SK-N-SH (cell line): ENCODE results near the gene ACSL6. TPM values are rescaled to one million over a fixed set of nuclear protein-coding genes. Genes with fewer than 3 reads are reported as not detected.

ENCODE experiments used
- CTCF ChIA-PET: fragments of 300-600, 350-600 bp; formaldehyde crosslinking; extraction: SDS; loops from one replicate; lab custom pipeline; 2021; lab: Yijun Ruan, JAX
- POLR2A ChIA-PET: fragments of 350-600 bp; sonication (Branson Sonifier 250); formaldehyde crosslinking; extraction: SDS; loops from one replicate; lab custom pipeline; 2020; ENCODE audit warnings: antibody characterized with exemption, inconsistent platforms; lab: Yijun Ruan, JAX
- DNase-seq: peaks from one replicate; pipeline ENCODE4 v3.0.0; 2012
- H2AFZ ChIP-seq: fragments of 200-600 bp; sonication (generic); 2 replicates; pipeline ENCODE4 v1.8.1; 2016; ENCODE audit warnings: antibody characterized with exemption, mild to moderate bottlenecking, low read depth
- H3F3A ChIP-seq: fragments of 200-600 bp; sonication (generic); replicated peaks from 2 replicates; pipeline ENCODE3; 2016; ENCODE audit warnings: antibody characterized with exemption, mild to moderate bottlenecking; ENCODE audit not compliant: insufficient read depth
- H3K27ac ChIP-seq, 2 experiments: fragments of 200-500 bp in 1 of 2; fragments of 200-600 bp in 1 of 2; sonication (Bioruptor generic) in 1 of 2; sonication (generic), shearing (Covaris generic) in 1 of 2; 2 replicates each; pipeline versions ENCODE4 v1.5.1 to v1.6.1; 2014 to 2016; ENCODE audit warnings: low read depth in 2 of 2, inconsistent platforms in 1 of 2, low read length in 1 of 2, mild to moderate bottlenecking in 1 of 2, mixed read lengths in 1 of 2
- H3K27me3 ChIP-seq: fragments of 200-600 bp; sonication (generic), shearing (Covaris generic); 2 replicates; pipeline ENCODE4 v1.6.1; 2016; ENCODE audit warnings: mixed run types; ENCODE audit not compliant: insufficient read depth
- H3K36me3 ChIP-seq, 2 experiments: fragments of 200-500 bp in 1 of 2; fragments of 200-600 bp in 1 of 2; sonication (Bioruptor generic) in 1 of 2; sonication (generic) in 1 of 2; replicated peaks in 1 of 2; 2 replicates each; pipeline versions ENCODE3 to v1.5.1; 2014 to 2016; ENCODE audit warnings: low read length in 1 of 2, mild to moderate bottlenecking in 1 of 2; ENCODE audit not compliant: insufficient read depth in 2 of 2, control insufficient read depth in 1 of 2
- H3K4me1 ChIP-seq, 2 experiments: fragments of 200-500 bp in 1 of 2; fragments of 200-600 bp in 1 of 2; sonication (Bioruptor generic) in 1 of 2; sonication (generic), shearing (Covaris generic) in 1 of 2; 2 replicates each; pipeline versions ENCODE4 v1.5.1 to v1.6.1; 2014 to 2016; ENCODE audit warnings: low read depth in 1 of 2, low read length in 1 of 2, mixed run types in 1 of 2; ENCODE audit not compliant: insufficient read depth in 2 of 2, control insufficient read depth in 1 of 2
- H3K4me2 ChIP-seq: fragments of 200-600 bp; sonication (generic), shearing (Covaris generic); 2 replicates; pipeline ENCODE4 v1.6.1; 2017; ENCODE audit warnings: mixed run types
- H3K4me3 ChIP-seq, 2 experiments: fragments of 200-500 bp in 1 of 2; fragments of 200-600 bp in 1 of 2; sonication (Bioruptor generic) in 1 of 2; sonication (generic), shearing (Covaris generic) in 1 of 2; 2 replicates each; pipeline versions ENCODE4 v1.5.1 to v1.8.1; 2014 to 2016; ENCODE audit warnings: low read depth in 2 of 2, inconsistent platforms in 1 of 2, low read length in 1 of 2, mild to moderate bottlenecking in 1 of 2, mixed read lengths in 1 of 2, moderate library complexity in 1 of 2
- H3K79me2 ChIP-seq: fragments of 200-600 bp; sonication (generic); 2 replicates; pipeline ENCODE4 v1.8.1; 2017; ENCODE audit warnings: mild to moderate bottlenecking; ENCODE audit not compliant: insufficient read depth
- H3K9ac ChIP-seq: fragments of 200-600 bp; sonication (generic); 2 replicates; pipeline ENCODE4 v1.6.1; 2017; ENCODE audit warnings: mixed run types
- H3K9me2 ChIP-seq: fragments of 200-600 bp; sonication (generic); 2 replicates; pipeline ENCODE4 v1.6.1; 2017; ENCODE audit warnings: mixed run types
- H3K9me3 ChIP-seq: fragments of 200-600 bp; sonication (generic); 2 replicates; pipeline ENCODE4 v1.6.1; 2017; ENCODE audit warnings: mixed run types, mild to moderate bottlenecking, moderate library complexity
- H4K20me1 ChIP-seq: fragments of 200-600 bp; sonication (generic); 2 replicates; pipeline ENCODE4 v1.6.1; 2017; ENCODE audit warnings: mild to moderate bottlenecking, mixed run types; ENCODE audit not compliant: insufficient read depth
- ELF1 ChIP-seq: IDR thresholded peaks from 2 replicates; pipeline ENCODE4 v1.4.0; 2012
- EZH2phosphoT487 ChIP-seq: fragments of 200-600 bp; sonication (generic); IDR thresholded peaks from 2 replicates; pipeline ENCODE4 v1.6.1; 2017; ENCODE audit warnings: low read depth, mixed run types, mild to moderate bottlenecking, antibody characterized with exemption, moderate library complexity, borderline replicate concordance
- FOSL2 ChIP-seq: IDR thresholded peaks from 2 replicates; pipeline ENCODE4 v1.4.0; 2012; ENCODE audit warnings: low read depth, mild to moderate bottlenecking, moderate library complexity, borderline replicate concordance
- GABPA ChIP-seq: IDR thresholded peaks from 2 replicates; pipeline ENCODE4 v1.4.0; 2012; ENCODE audit warnings: low read depth, mild to moderate bottlenecking
- MEF2A ChIP-seq: IDR thresholded peaks from 2 replicates; pipeline ENCODE4 v1.4.0; 2012; ENCODE audit warnings: low read depth, borderline replicate concordance
- NFIC ChIP-seq: IDR thresholded peaks from 2 replicates; pipeline ENCODE4 v1.4.0; 2012; ENCODE audit warnings: borderline replicate concordance
- NRF1 ChIP-seq: IDR thresholded peaks from 2 replicates; pipeline ENCODE4 v1.6.1; 2012; ENCODE audit warnings: low read depth, mild to moderate bottlenecking, low read length
- POLR2AphosphoS5 ChIP-seq: IDR thresholded peaks from 2 replicates; pipeline ENCODE4 v1.6.1; 2012; ENCODE audit warnings: low read depth, low read length
- RCOR1 ChIP-seq: fragments of 150-350 bp; IDR thresholded peaks from 2 replicates; pipeline ENCODE4 v1.6.1; 2017; ENCODE audit warnings: antibody characterized with exemption, low read length
- SIN3A ChIP-seq: IDR thresholded peaks from 2 replicates; pipeline ENCODE4 v1.6.1; 2012; ENCODE audit warnings: low read depth, mild to moderate bottlenecking, low read length, moderate library complexity, borderline replicate concordance
- TAF1 ChIP-seq: IDR thresholded peaks from 2 replicates; pipeline ENCODE4 v1.6.1; 2012; ENCODE audit warnings: low read depth, mild to moderate bottlenecking, low read length, moderate library complexity, borderline replicate concordance
- WGBS: methylation state at CpG from one replicate; pipeline ENCODE4 v1.1.6; 2017; ENCODE audit warnings: low lambda C conversion rate; 5-methylcytosine and 5-hydroxymethylcytosine counted together
- polyA plus RNA-seq, 3 experiments: library from polyadenylated mRNA; depleted of rRNA; stranded (reverse); fragments of >200 nt; gene quantifications; 2 replicates each; pipeline ENCODE4 v1.2.3, GENCODE V29; 2012
- TF ChIP-seq, protein P1 (sequence below): fragments of 150-350 bp; IDR thresholded peaks from 2 replicates; pipeline ENCODE4 v1.6.1; 2016; ENCODE audit warnings: mild to moderate bottlenecking, low read depth, low read length
- TF ChIP-seq, protein P2 (sequence below): IDR thresholded peaks from 2 replicates; pipeline ENCODE4 v1.6.1; 2012; ENCODE audit warnings: mild to moderate bottlenecking, low read depth, low read length, moderate library complexity
- TF ChIP-seq, protein P3 (sequence below): IDR thresholded peaks from 2 replicates; pipeline ENCODE4 v1.4.0; 2012; ENCODE audit warnings: low read depth, borderline replicate concordance
- TF ChIP-seq, protein P4 (sequence below): IDR thresholded peaks from 2 replicates; pipeline ENCODE4 v1.4.0; 2012; ENCODE audit warnings: low read depth
- TF ChIP-seq, protein P5 (sequence below): IDR thresholded peaks from 2 replicates; pipeline ENCODE4; 2012
- TF ChIP-seq, protein P6 (sequence below): fragments of 200-600 bp; sonication (generic); IDR thresholded peaks from 2 replicates; pipeline ENCODE4 v1.6.1; 2017; ENCODE audit warnings: antibody characterized with exemption, mild to moderate bottlenecking, moderate library complexity

Gene ACSL6
- polyA plus RNA-seq, 1 of the 3 experiments (the other 2 are of a cell fraction) = 0.46 TPM

DNA sequence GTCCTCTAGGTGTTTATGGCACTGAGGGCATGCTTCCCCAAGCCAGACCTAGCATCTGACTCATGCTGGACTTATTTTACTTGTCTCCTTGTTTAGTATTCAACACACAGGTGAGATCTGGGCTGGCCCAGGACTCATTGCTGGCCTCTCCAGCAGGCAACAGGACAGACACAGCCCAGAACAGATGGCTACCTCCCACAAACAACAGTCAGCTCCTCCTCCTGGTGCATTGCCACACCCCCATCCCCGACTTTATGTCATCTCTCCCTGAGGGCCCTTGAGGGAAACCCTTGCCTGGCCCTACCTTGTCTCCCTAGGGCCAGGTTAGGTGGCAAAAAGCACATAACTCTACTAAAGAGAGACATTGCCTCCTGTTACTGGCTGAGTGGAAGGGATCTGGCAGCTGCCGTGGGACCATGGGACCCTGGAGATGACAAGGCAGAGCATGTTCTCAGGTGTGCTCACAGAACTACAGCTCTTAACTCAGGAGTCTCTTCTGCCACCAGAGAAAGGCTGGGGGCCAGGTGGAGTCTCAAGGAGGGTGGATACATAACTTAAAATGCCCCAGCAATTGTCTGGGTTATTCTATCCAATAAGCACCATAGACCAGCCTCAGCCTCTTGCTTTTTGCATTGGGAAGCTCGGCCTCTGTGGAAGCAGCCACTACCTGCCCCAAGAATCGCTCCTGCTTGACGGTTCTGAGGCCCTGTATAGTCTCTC, 2.3 kb downstream of the ACSL6 start:
- Histone ChIP-seq H3K27me3 (no peaks in the 10 kb centered on the region), H3K4me1 (peaks cover 0 to 9% of the 10 kb centered on the region in 2 experiments; a peak in 1 of 4 replicates), H3F3A (no peaks in the 10 kb centered on the region), H3K79me2 (no peaks in the 10 kb centered on the region), H4K20me1 (no peaks in the 10 kb centered on the region), H3K27ac (no peak overlapping the region), H3K9me3 (no peaks in the 10 kb centered on the region), H3K9ac (no peak overlapping the region), H3K9me2 (no peaks in the 10 kb centered on the region), H2AFZ (no peak overlapping the region), H3K36me3 (no peaks in the 10 kb centered on the region), H3K4me3 (no peak overlapping the region), H3K4me2 (no peak overlapping the region)
- ChIA-PET CTCF (interaction anchor here (0.8 to 7.4 kb wide), 13 partner anchors 18 to 586 kb away, joined by 3 to 152 read pairs (median 3); no protein-coding TSS in a partner anchor), POLR2A (interaction anchor here (1.0 kb wide), 1 partner anchor 420 kb away, joined by 3 read pairs; no protein-coding TSS in a partner anchor)
- TF ChIP-seq POLR2AphosphoS5 (no peak), GABPA (no peak), FOSL2 (no peak), EZH2phosphoT487 (no peak), NFIC (no peak), RCOR1 (no peak), SIN3A (no peak), NRF1 (no peak), TAF1 (no peak), ELF1 (no peak), MEF2A (no peak)
- TF ChIP-seq, protein P1, sequence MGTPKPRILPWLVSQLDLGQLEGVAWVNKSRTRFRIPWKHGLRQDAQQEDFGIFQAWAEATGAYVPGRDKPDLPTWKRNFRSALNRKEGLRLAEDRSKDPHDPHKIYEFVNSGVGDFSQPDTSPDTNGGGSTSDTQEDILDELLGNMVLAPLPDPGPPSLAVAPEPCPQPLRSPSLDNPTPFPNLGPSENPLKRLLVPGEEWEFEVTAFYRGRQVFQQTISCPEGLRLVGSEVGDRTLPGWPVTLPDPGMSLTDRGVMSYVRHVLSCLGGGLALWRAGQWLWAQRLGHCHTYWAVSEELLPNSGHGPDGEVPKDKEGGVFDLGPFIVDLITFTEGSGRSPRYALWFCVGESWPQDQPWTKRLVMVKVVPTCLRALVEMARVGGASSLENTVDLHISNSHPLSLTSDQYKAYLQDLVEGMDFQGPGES = no peak
- TF ChIP-seq, protein P2, sequence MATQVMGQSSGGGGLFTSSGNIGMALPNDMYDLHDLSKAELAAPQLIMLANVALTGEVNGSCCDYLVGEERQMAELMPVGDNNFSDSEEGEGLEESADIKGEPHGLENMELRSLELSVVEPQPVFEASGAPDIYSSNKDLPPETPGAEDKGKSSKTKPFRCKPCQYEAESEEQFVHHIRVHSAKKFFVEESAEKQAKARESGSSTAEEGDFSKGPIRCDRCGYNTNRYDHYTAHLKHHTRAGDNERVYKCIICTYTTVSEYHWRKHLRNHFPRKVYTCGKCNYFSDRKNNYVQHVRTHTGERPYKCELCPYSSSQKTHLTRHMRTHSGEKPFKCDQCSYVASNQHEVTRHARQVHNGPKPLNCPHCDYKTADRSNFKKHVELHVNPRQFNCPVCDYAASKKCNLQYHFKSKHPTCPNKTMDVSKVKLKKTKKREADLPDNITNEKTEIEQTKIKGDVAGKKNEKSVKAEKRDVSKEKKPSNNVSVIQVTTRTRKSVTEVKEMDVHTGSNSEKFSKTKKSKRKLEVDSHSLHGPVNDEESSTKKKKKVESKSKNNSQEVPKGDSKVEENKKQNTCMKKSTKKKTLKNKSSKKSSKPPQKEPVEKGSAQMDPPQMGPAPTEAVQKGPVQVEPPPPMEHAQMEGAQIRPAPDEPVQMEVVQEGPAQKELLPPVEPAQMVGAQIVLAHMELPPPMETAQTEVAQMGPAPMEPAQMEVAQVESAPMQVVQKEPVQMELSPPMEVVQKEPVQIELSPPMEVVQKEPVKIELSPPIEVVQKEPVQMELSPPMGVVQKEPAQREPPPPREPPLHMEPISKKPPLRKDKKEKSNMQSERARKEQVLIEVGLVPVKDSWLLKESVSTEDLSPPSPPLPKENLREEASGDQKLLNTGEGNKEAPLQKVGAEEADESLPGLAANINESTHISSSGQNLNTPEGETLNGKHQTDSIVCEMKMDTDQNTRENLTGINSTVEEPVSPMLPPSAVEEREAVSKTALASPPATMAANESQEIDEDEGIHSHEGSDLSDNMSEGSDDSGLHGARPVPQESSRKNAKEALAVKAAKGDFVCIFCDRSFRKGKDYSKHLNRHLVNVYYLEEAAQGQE = no peak
- TF ChIP-seq, protein P3, sequence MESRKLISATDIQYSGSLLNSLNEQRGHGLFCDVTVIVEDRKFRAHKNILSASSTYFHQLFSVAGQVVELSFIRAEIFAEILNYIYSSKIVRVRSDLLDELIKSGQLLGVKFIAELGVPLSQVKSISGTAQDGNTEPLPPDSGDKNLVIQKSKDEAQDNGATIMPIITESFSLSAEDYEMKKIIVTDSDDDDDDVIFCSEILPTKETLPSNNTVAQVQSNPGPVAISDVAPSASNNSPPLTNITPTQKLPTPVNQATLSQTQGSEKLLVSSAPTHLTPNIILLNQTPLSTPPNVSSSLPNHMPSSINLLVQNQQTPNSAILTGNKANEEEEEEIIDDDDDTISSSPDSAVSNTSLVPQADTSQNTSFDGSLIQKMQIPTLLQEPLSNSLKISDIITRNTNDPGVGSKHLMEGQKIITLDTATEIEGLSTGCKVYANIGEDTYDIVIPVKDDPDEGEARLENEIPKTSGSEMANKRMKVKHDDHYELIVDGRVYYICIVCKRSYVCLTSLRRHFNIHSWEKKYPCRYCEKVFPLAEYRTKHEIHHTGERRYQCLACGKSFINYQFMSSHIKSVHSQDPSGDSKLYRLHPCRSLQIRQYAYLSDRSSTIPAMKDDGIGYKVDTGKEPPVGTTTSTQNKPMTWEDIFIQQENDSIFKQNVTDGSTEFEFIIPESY = no peak
- TF ChIP-seq, protein P4, sequence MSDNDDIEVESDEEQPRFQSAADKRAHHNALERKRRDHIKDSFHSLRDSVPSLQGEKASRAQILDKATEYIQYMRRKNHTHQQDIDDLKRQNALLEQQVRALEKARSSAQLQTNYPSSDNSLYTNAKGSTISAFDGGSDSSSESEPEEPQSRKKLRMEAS = no peak
- TF ChIP-seq, protein P5, sequence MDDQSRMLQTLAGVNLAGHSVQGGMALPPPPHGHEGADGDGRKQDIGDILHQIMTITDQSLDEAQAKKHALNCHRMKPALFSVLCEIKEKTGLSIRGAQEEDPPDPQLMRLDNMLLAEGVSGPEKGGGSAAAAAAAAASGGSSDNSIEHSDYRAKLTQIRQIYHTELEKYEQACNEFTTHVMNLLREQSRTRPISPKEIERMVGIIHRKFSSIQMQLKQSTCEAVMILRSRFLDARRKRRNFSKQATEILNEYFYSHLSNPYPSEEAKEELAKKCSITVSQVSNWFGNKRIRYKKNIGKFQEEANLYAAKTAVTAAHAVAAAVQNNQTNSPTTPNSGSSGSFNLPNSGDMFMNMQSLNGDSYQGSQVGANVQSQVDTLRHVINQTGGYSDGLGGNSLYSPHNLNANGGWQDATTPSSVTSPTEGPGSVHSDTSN = no peak
- TF ChIP-seq, protein P6, sequence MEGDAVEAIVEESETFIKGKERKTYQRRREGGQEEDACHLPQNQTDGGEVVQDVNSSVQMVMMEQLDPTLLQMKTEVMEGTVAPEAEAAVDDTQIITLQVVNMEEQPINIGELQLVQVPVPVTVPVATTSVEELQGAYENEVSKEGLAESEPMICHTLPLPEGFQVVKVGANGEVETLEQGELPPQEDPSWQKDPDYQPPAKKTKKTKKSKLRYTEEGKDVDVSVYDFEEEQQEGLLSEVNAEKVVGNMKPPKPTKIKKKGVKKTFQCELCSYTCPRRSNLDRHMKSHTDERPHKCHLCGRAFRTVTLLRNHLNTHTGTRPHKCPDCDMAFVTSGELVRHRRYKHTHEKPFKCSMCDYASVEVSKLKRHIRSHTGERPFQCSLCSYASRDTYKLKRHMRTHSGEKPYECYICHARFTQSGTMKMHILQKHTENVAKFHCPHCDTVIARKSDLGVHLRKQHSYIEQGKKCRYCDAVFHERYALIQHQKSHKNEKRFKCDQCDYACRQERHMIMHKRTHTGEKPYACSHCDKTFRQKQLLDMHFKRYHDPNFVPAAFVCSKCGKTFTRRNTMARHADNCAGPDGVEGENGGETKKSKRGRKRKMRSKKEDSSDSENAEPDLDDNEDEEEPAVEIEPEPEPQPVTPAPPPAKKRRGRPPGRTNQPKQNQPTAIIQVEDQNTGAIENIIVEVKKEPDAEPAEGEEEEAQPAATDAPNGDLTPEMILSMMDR = no peak
- no peak for DNase-seq
- WGBS = 53% methylated on average over 4 of the region's 5 CpGs
